ENCODE measurements around the gene INSC.

The INSC gene

GRCh38 chr11:15108592-15109130, 6.1 kb upstream of the INSC start:
- no peak for DNase-seq (ENCODE audit: low spot score)

GRCh38 chr11:15109602-15110001, 5.1 kb upstream of the INSC start:
- no peak for DNase-seq (ENCODE audit: low spot score)

GRCh38 chr11:15111215-15111614, 3.5 kb upstream of the INSC start:
- no peak for DNase-seq (ENCODE audit: low spot score)

- DNase-seq (ENCODE audit: low spot score) = no peak
Observed at GRCh38 chr11:15112131-15112541, 2.6 kb upstream of the INSC start.

- DNase-seq (ENCODE audit: low spot score) = peak; percentile 4
Observed at GRCh38 chr11:15113381-15113780, 1.3 kb upstream of the INSC start.

- no peak for DNase-seq (ENCODE audit: low spot score)
Observed at GRCh38 chr11:15115686-15116085, 963 bp downstream of the INSC start.

GRCh38 chr11:15117751-15118150, 3.0 kb downstream of the INSC start:
- no peak for DNase-seq (ENCODE audit: low spot score)

- DNase-seq (ENCODE audit: low spot score) = no peak
Observed at GRCh38 chr11:15118431-15118830, 3.7 kb downstream of the INSC start.

- no peak for DNase-seq (ENCODE audit: low spot score)
Observed at GRCh38 chr11:15119352-15119751, 4.6 kb downstream of the INSC start.

- DNase-seq (ENCODE audit: low spot score) = no peak
Observed at GRCh38 chr11:15119826-15120225, 5.1 kb downstream of the INSC start.

- no peak for DNase-seq (ENCODE audit: low spot score)
Observed at GRCh38 chr11:15123849-15124248, 9.1 kb downstream of the INSC start.

GRCh38 chr11:15124528-15124927, 9.8 kb downstream of the INSC start:
- no peak for DNase-seq (ENCODE audit: low spot score)

- no peak for DNase-seq (ENCODE audit: low spot score)
Observed at GRCh38 chr11:15127341-15127740, 12.6 kb downstream of the INSC start.

GRCh38 chr11:15128621-15129020, 13.9 kb downstream of the INSC start:
- no peak for DNase-seq (ENCODE audit: low spot score)

GRCh38 chr11:15136166-15136565, 21.4 kb downstream of the INSC start:
- DNase-seq (ENCODE audit: low spot score) = no peak

GRCh38 chr11:15139096-15139770, 24.5 kb downstream of the INSC start:
- no peak for DNase-seq (ENCODE audit: low spot score)

- no peak for DNase-seq (ENCODE audit: low spot score)
Observed at GRCh38 chr11:15139958-15140659, 25.4 kb downstream of the INSC start.

GRCh38 chr11:15141381-15141780, 26.7 kb downstream of the INSC start:
- DNase-seq (ENCODE audit: low spot score) = no peak

GRCh38 chr11:15142838-15143237, 28.1 kb downstream of the INSC start:
- DNase-seq (ENCODE audit: low spot score) = no peak

GRCh38 chr11:15143855-15144254, 29.1 kb downstream of the INSC start:
- no peak for DNase-seq (ENCODE audit: low spot score)

- DNase-seq (ENCODE audit: low spot score) = no peak
Observed at GRCh38 chr11:15144347-15144746, 29.6 kb downstream of the INSC start.

- no peak for DNase-seq (ENCODE audit: low spot score)
Observed at GRCh38 chr11:15145151-15145550, 30.4 kb downstream of the INSC start.

- no peak for DNase-seq (ENCODE audit: low spot score)
Observed at GRCh38 chr11:15145615-15146014, 30.9 kb downstream of the INSC start.

Measured in CD4-positive, alpha-beta T cell treated with Interleukin-2 at 100 ng/mL for 4 hours (primary cell).